ENCODE data around the gene ANO8.

The ANO8 gene

DNA sequence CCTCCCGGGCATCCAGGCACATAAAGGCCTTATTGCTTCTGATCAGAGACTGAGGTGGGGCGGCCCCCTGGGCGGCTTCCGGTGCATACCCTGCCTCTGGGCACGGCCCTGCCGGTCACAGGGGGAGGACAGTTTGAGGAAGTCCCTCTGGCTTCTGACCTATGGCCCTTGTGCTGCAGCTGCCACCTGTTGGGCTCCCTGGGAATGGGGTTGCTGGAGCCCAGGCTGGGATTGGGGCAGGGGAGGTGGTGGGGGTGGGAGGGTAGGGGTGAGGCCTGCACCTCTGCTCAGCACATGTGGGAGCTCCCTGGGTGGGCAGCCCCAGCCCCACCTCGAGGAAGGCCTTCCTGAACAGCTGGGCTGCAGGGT lies 10.7 kb downstream of the ANO8 start:
- peaks cover 13% of the 10 kb centered on the region for H3K36me3 ChIP-seq (ENCODE audit: control insufficient read depth, insufficient read depth, low read length)
- no peak overlapping the region for H3K4me3 ChIP-seq (ENCODE audit: low read length)
- H3K27ac ChIP-seq (ENCODE audit: low read depth, low read length): no peak overlapping the region
- peaks cover 3% of the 10 kb centered on the region for H3K4me1 ChIP-seq (ENCODE audit: control insufficient read depth, insufficient read depth, low read length)
- no peaks in the 10 kb centered on the region for H3K27me3 ChIP-seq (ENCODE audit: control insufficient read depth, insufficient read depth, low read length)
- no peak overlapping the region for H3K9ac ChIP-seq (ENCODE audit: low read length)

DNA sequence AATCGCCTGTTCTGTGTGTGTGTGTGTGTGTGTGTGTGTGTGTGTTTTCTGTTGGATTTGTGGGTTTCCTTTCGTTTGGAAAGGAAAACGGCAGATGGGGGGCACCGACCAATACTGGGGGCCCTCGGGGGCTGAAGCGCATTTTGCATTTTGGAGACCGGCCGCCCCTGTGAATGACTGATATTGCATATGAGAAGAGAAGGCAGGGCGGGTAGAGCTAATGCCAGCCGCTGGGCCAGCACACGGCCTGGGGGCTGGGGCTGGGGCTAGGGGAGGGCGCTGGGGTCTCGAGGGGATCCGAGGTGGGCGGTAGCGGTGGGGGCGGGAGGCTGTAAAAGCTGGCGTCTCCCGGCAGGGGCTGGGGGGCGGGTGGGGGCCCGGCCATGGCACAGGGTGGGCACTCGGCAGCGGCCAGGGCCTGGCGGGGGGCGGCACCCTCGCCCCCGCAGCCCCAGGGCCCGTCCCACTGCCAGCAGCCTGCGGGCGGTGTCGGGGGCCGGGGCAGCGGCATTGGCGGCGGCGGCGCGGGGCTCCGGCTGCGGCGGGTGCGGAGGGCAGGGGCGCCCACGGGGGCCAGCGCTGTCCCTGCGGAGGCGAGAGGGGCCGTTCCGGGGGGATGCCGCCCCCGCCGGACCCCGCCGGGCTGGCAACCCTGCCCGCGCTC lies 11.2 kb downstream of the ANO8 start:
- Histone ChIP-seq H3K36me3 (ENCODE audit: control insufficient read depth, insufficient read depth, low read length) (peaks cover 13% of the 10 kb centered on the region), H3K4me3 (ENCODE audit: low read length) (no peak overlapping the region), H3K9ac (ENCODE audit: low read length) (no peak overlapping the region), H3K27me3 (ENCODE audit: control insufficient read depth, insufficient read depth, low read length) (no peaks in the 10 kb centered on the region), H3K4me1 (ENCODE audit: control insufficient read depth, insufficient read depth, low read length) (peaks cover 3% of the 10 kb centered on the region), H3K27ac (ENCODE audit: low read depth, low read length) (no peak overlapping the region)

DNA sequence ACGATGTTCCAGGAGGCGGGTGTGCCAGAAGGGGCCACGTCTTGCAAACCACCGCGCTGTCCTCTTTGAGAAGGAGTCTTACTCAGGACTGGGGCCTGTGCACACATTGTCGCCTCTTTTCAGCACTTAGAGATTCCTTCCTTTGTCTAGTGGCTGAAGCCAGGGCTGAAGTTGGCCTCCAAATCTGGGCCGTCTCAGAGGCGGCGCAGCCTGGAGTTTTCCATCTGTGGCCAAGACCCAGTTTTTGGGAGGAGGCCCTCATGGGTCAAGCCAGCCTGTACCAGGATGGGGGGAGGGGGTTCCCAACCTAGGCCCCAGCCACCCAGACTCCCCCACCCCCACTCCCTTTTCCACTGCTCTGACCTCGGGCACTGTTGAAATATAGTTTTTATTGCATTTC lies 11.8 kb downstream of the ANO8 start:
- no peak overlapping the region for H3K9ac ChIP-seq (ENCODE audit: low read length)
- no peak overlapping the region for H3K4me3 ChIP-seq (ENCODE audit: low read length)
- H3K27ac ChIP-seq (ENCODE audit: low read depth, low read length): no peak overlapping the region
- peaks cover 13% of the 10 kb centered on the region for H3K36me3 ChIP-seq (ENCODE audit: control insufficient read depth, insufficient read depth, low read length)
- no peaks in the 10 kb centered on the region for H3K4me1 ChIP-seq (ENCODE audit: control insufficient read depth, insufficient read depth, low read length)
- no peaks in the 10 kb centered on the region for H3K27me3 ChIP-seq (ENCODE audit: control insufficient read depth, insufficient read depth, low read length)

GRCh38 chr19:17321655-17322489 lies 12.8 kb downstream of the ANO8 start:
- no peak overlapping the region for H3K9ac ChIP-seq (ENCODE audit: low read length)
- H3K4me1 ChIP-seq (ENCODE audit: control insufficient read depth, insufficient read depth, low read length): no peaks in the 10 kb centered on the region
- H3K27ac ChIP-seq (ENCODE audit: low read depth, low read length): no peak overlapping the region
- H3K27me3 ChIP-seq (ENCODE audit: control insufficient read depth, insufficient read depth, low read length): no peaks in the 10 kb centered on the region
- H3K4me3 ChIP-seq (ENCODE audit: low read length): no peak overlapping the region
- peaks cover 13% of the 10 kb centered on the region for H3K36me3 ChIP-seq (ENCODE audit: control insufficient read depth, insufficient read depth, low read length)

GRCh38 chr19:17320435-17320834 lies 14.2 kb downstream of the ANO8 start:
- H3K36me3 ChIP-seq (ENCODE audit: control insufficient read depth, insufficient read depth, low read length): peaks cover 13% of the 10 kb centered on the region
- H3K4me1 ChIP-seq (ENCODE audit: control insufficient read depth, insufficient read depth, low read length): no peaks in the 10 kb centered on the region
- H3K9ac ChIP-seq (ENCODE audit: low read length): no peak overlapping the region
- no peaks in the 10 kb centered on the region for H3K27me3 ChIP-seq (ENCODE audit: control insufficient read depth, insufficient read depth, low read length)
- H3K4me3 ChIP-seq (ENCODE audit: low read length): no peak overlapping the region
- no peak overlapping the region for H3K27ac ChIP-seq (ENCODE audit: low read depth, low read length)

- H3K9ac ChIP-seq (ENCODE audit: low read length): no peak overlapping the region
- no peaks in the 10 kb centered on the region for H3K27me3 ChIP-seq (ENCODE audit: control insufficient read depth, insufficient read depth, low read length)
- H3K36me3 ChIP-seq (ENCODE audit: control insufficient read depth, insufficient read depth, low read length): peaks cover 16% of the 10 kb centered on the region
- H3K4me1 ChIP-seq (ENCODE audit: control insufficient read depth, insufficient read depth, low read length): no peaks in the 10 kb centered on the region
- no peak overlapping the region for H3K27ac ChIP-seq (ENCODE audit: low read depth, low read length)
- H3K4me3 ChIP-seq (ENCODE audit: low read length): no peak overlapping the region
Observed at GRCh38 chr19:17319473-17320238, 15.0 kb downstream of the ANO8 start.

- Histone ChIP-seq H3K4me1 (ENCODE audit: control insufficient read depth, insufficient read depth, low read length) (no peaks in the 10 kb centered on the region), H3K27me3 (ENCODE audit: control insufficient read depth, insufficient read depth, low read length) (no peaks in the 10 kb centered on the region), H3K27ac (ENCODE audit: low read depth, low read length) (no peak overlapping the region), H3K9ac (ENCODE audit: low read length) (no peak overlapping the region), H3K4me3 (ENCODE audit: low read length) (no peak overlapping the region), H3K36me3 (ENCODE audit: control insufficient read depth, insufficient read depth, low read length) (peaks cover 22% of the 10 kb centered on the region)
Observed at GRCh38 chr19:17318966-17319365, 15.7 kb downstream of the ANO8 start.

DNA sequence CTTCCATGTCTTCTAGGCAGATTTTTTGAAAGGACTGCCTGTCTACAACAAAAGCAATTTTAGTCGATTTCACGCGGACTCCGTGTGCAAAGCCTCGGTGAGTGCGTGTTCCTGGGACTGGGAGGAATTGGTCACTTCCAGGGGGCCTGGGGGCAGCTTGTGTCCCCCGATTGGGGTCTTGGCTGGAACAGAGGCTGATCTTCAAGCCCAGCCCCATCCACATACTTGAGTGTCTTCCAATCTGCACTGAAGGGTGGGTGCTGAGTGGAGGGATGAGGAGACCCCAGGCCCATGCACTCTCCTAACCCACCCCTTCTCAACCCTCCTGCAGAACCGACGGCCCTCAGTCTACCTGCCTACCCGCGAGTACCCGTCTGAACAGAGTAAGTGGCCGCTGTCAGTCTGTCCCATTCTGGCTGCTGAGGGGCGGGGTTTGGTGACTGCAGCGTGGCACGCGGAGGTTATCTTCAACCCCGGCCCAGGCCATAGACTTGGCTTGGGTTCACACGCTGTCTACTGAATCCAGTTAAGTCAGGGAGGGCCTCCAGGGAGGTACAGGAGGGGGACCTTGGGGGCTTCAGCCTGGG lies 20.6 kb downstream of the ANO8 start:
- no peak overlapping the region for H3K27ac ChIP-seq (ENCODE audit: low read depth, low read length)
- H3K4me1 ChIP-seq (ENCODE audit: control insufficient read depth, insufficient read depth, low read length): peaks cover 6% of the 10 kb centered on the region
- peaks cover 19% of the 10 kb centered on the region for H3K36me3 ChIP-seq (ENCODE audit: control insufficient read depth, insufficient read depth, low read length)
- H3K27me3 ChIP-seq (ENCODE audit: control insufficient read depth, insufficient read depth, low read length): no peaks in the 10 kb centered on the region
- H3K4me3 ChIP-seq (ENCODE audit: low read length): no peak overlapping the region
- no peak overlapping the region for H3K9ac ChIP-seq (ENCODE audit: low read length)

DNA sequence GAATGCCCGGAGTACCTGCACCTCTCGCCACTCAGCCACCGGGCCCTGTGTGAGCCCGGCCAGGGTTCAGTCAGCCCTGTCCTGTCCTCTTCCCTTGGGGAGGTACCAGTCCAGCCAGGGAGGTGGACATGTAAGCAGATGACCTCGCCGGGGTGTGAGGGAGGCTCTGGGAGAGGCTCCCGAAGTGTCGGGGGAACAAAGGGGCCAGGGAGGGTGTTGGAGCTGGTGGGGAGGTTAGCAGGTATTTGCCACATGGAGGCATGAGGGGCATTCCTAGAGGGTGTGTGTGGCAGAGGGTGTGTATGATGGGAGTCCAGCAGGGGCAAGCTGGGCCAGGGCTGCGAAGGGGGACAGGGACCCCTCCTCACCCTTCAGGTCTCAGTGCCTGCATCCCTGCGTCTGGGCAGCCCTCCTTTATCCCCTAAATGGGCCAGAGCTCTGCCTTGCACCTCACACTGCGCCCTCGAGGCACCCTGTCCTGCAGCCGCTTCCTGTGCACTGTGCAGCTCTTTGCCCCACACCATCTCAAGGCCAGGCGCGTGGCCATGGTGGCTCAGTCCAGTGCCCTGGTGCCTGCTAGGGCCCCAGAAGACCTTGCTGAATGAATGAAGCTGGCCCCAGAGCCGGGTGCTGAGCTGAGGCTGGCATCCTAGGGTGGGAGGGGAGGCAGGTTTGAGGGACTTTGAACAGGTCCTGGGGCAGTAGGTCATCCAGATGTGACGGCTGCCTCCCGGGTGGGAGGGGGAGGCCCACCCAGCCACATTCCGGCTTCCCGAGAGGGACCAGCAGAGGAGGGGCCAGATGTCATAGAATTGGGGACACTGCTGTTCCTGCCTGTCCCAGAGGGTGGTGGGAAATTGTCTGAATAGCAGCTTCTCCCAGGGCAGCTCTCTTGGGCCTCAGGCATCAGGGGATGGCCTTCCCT lies 22.2 kb downstream of the ANO8 start:
- no peaks in the 10 kb centered on the region for H3K27me3 ChIP-seq (ENCODE audit: control insufficient read depth, insufficient read depth, low read length)
- H3K4me3 ChIP-seq (ENCODE audit: low read length): no peak overlapping the region
- no peak overlapping the region for H3K27ac ChIP-seq (ENCODE audit: low read depth, low read length)
- H3K36me3 ChIP-seq (ENCODE audit: control insufficient read depth, insufficient read depth, low read length): peaks cover 19% of the 10 kb centered on the region
- no peak overlapping the region for H3K9ac ChIP-seq (ENCODE audit: low read length)
- peaks cover 6% of the 10 kb centered on the region for H3K4me1 ChIP-seq (ENCODE audit: control insufficient read depth, insufficient read depth, low read length)

- Histone ChIP-seq H3K9ac (ENCODE audit: low read length) (no peak overlapping the region), H3K36me3 (ENCODE audit: control insufficient read depth, insufficient read depth, low read length) (peaks cover 19% of the 10 kb centered on the region), H3K4me3 (ENCODE audit: low read length) (no peak overlapping the region), H3K27me3 (ENCODE audit: control insufficient read depth, insufficient read depth, low read length) (no peaks in the 10 kb centered on the region), H3K4me1 (ENCODE audit: control insufficient read depth, insufficient read depth, low read length) (peaks cover 6% of the 10 kb centered on the region), H3K27ac (ENCODE audit: low read depth, low read length) (no peak overlapping the region)
Observed at GRCh38 chr19:17311455-17312188, 23.0 kb downstream of the ANO8 start.

- Histone ChIP-seq H3K9ac (ENCODE audit: low read length) (no peak overlapping the region), H3K27me3 (ENCODE audit: control insufficient read depth, insufficient read depth, low read length) (no peaks in the 10 kb centered on the region), H3K4me1 (ENCODE audit: control insufficient read depth, insufficient read depth, low read length) (peaks cover 12% of the 10 kb centered on the region), H3K4me3 (ENCODE audit: low read length) (peak overlapping the region; percentile 86), H3K36me3 (ENCODE audit: control insufficient read depth, insufficient read depth, low read length) (peaks cover 19% of the 10 kb centered on the region), H3K27ac (ENCODE audit: low read depth, low read length) (no peak overlapping the region)
Observed at GRCh38 chr19:17309965-17310461, 24.6 kb downstream of the ANO8 start.

All from rectal smooth muscle tissue (tissue), 1 donor.